GM20000 (cell line): ENCODE measurements around the gene WNK2.
"Not testable (repeated sequence)": the region's sequence is repeated elsewhere in the genome, so short reads cannot be mapped to it uniquely, and the experiment has no call there.

Source experiments
- DNase-seq: peaks from one replicate; pipeline ENCODE4 v3.0.0; 2012; ENCODE audit warnings: low spot score
- TF ChIP-seq, protein P1 (sequence below): IDR thresholded peaks from 2 replicates; pipeline ENCODE4 v1.5.1; 2012; ENCODE audit warnings: mild to moderate bottlenecking, control low read depth; ENCODE audit errors: extremely low read depth, missing control alignments

WNK2 gene

DNA sequence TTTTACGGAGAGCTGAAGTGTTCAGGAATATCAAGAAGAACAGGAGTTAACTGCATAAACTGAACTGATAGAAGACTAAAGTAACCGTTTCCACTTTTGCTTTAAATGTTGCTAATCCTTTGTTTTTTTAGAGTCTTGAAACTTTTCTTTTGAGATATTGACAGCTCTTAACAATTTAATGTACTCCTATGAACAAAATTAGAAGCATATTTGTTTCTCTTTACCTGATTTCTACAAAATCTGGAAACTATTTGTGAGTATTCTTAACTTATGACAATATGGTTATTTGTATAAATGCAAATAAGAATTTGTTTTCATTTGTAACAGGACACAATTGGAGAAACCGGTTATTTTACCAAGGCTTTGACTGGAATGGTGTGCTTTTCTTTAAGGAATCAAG lies 178.1 kb downstream of the WNK2 start:
- DNase-seq: no peak

DNA sequence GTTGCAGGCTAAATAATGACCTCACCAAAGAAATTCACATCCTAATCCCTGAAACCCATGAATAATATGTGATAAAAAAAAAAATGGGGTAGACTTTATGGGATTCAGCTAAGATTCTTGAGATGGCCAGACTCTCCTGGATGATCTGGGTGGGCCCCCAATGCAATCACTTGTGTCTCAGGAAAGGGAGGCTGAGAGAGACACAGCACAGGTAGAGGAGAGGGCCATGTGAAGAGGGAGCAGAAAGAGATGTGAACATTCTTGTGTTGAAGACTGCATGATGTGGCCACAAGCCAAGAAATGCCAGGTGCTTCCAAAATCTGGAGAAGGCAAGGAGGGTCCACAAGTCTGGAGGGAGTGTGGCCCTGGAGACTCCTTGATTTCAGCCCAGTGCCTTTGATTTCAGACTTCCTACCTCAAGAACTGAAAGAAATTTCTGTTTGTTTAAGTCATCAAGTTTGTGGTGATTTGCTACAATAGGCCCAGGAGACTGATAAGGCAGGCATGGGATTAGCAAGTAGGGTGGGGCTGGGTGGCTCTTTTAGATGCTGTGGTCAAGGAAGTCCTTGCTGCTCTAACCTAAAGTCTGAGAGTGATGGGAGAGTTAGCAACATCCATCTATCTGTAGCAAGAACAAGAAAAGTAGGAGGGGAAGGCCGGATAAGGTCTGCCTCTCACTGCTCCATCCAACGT lies 180.9 kb downstream of the WNK2 start:
- TF ChIP-seq, protein P1, sequence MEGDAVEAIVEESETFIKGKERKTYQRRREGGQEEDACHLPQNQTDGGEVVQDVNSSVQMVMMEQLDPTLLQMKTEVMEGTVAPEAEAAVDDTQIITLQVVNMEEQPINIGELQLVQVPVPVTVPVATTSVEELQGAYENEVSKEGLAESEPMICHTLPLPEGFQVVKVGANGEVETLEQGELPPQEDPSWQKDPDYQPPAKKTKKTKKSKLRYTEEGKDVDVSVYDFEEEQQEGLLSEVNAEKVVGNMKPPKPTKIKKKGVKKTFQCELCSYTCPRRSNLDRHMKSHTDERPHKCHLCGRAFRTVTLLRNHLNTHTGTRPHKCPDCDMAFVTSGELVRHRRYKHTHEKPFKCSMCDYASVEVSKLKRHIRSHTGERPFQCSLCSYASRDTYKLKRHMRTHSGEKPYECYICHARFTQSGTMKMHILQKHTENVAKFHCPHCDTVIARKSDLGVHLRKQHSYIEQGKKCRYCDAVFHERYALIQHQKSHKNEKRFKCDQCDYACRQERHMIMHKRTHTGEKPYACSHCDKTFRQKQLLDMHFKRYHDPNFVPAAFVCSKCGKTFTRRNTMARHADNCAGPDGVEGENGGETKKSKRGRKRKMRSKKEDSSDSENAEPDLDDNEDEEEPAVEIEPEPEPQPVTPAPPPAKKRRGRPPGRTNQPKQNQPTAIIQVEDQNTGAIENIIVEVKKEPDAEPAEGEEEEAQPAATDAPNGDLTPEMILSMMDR: no peak
- DNase-seq: no peak

More for the DNA sequence above, 178.1 kb downstream of the WNK2 start:
- TF ChIP-seq, protein P1: no peak

DNA sequence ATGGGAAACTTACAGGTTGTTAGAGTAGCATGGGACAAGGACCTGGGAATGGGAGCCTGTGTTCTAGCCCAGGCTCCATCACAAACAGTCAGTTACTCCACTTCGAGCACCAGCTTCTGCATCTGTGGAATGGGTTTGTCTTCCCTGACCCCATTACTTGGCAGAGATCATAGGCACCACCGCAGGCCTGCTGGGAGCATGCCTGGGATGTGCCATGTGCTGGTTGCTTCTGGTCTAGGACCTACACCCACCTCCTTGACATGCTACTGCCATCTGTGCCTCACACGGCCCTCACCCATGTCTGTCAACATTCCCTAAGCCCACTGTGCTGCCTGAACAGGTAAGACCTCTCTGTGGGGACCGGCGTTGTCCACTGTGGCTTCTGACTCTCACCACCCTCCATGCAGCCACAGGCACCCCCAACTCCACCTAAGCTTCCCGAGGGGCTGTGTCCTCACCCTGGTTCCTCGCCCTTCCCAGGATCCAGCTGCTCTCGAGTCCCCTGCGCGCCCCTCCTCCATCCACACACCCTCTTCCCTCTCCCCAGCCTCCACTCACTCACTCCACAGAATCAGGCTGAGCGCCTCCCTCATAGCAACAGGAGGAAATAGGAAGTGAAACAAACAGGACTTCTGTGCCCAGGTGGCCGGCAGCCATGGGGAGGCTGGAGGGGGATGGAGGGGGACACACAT lies 181.6 kb downstream of the WNK2 start:
- TF ChIP-seq, protein P1: no peak
- DNase-seq: no peak

DNA sequence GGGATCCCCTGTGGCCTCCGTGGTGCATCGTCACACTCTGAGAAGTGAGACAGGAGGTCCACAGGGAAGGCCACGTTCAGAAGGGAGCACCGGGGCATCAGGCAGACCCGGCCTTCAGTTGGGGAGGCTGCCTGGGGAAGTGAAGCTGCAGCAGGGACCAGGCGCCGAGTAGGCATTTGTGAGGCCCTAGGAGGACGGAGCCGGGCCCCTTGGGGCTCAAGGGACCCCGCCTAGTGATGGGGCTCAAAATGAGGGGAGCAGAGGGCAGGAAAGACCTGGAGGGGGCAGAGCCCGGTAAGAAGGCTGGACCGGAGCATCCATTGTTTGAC lies 182.1 kb downstream of the WNK2 start:
- TF ChIP-seq, protein P1: no peak
- DNase-seq: no peak

DNA sequence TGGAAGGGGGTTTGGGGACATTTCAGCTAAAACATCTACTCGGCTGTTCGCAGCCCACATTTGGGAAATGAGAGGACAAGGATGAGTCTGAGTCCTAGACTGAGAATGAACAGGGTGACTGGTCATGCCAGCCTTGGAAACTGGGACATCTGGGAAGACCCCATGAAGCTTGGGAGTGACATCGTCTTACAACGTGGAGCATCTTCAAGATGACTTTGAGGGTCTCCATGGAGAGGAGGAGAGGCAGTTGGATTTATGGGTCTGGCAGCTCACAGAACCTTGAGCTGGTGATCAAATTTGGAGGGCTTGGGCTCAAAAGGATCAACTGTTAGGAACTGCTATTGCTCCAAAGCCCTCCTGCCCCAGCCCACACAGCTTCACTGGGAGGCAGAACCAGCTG lies 182.5 kb downstream of the WNK2 start:
- DNase-seq: not testable (repeated sequence)

DNA sequence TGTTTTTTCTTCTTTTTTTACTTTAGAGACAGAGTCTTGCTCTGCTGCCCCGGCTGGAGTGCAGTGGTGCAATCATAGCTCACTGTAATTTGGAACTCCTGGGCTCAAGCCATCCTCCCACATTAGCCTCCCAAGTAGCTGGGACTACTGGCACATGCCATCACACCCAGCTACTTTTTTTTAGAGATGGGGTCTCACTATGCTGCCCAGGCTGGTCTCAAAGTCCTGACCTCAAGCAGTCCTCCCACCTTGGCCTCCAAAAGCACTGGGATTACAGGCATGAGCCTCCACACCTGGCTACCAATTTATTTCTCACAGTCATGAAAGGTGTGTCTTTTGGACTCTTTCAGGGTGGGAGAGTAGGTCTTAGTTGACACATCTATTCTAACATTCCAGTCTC lies 184.5 kb downstream of the WNK2 start:
- TF ChIP-seq, protein P1: no peak
- no peak for DNase-seq

DNA sequence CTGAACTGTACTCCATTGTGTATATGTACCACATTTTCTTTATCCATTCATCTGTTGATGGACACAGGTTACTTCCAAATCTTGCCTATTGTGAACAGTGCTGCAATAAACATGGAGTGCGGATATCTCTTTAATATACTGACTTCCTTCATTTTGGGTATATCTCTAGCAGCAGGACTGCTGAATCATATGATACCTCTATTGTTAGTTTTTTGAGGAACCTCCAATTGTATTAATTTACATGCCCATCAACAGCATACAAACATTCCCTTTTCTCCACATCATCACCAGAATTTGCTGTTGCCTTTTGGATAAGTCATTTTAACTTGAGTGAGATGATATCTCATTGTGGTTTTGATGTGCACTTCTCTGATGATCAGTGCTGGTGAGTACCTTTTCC lies 185.7 kb downstream of the WNK2 start:
- no peak for DNase-seq
- TF ChIP-seq, protein P1: no peak
